Renal cortical epithelial cell (primary cell): Measurements from ENCODE around the gene TMEM132D. TPM values are rescaled to one million over a fixed set of nuclear protein-coding genes. Genes with fewer than 3 reads are reported as not detected.

ENCODE experiments used
- DNase-seq: peaks from one replicate; pipeline ENCODE4 v3.0.0-alpha.2; 2011; ENCODE audit warnings: low read depth
- total RNA-seq: library from RNA; depleted of rRNA; stranded (reverse); fragments of >200 nt; gene quantifications from 2 replicates; pipeline ENCODE4 v1.2.3, GENCODE V29; 2014

Gene TMEM132D
- total RNA-seq, 1 donor from 2014 or later, result 0.05 TPM

- no peak for DNase-seq
Measured at GRCh38 chr12:129440278-129440677, 463.5 kb downstream of the TMEM132D start.

GRCh38 chr12:129434790-129435189, 469.0 kb downstream of the TMEM132D start:
- no peak for DNase-seq

- DNase-seq, result no peak
Measured at GRCh38 chr12:129428240-129428936, 475.4 kb downstream of the TMEM132D start.

DNA sequence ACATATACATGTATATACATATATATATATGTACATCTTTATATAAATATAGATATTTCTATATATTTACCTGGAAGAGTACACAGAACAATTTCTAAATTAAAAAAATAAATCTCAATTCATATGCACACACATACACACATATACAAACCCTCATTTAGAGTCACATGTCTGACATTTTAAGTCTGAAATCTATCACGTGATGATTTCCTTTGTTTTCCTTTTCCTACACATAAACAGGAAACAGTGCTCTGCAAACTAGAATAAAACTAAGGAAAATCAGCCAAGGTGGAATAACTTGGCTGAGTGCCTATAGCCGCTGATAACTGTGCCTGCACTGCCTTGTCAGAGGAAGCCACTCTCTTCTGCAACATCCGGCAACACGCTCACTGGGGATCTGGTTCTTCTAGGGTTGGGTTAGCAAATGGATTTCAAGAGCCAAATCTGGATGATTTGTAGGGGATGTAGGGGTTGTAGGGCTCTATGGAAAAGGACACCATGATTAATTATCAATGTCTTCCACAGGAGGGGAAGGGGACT, 480.7 kb downstream of the TMEM132D start:
- DNase-seq, result no peak

DNA sequence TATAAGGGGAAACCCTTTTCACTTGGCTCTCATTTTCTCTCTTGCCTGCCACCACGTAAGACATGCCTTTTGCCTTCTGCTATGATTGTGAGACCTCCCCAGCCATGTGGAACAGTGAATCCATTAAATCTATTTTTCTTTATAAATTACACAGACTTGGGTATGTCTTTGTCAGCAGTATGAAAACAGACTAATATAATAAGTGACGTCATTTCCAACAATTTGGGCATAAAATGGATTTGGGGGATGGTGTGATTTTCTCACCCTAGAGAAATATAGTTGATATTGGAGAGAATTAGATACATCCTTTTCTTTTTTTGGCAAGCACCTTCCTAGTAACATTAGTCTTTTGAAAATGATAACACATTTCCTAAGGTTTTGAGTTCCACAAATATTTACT, 490.5 kb downstream of the TMEM132D start:
- DNase-seq, result no peak

- DNase-seq, result no peak
Measured at GRCh38 chr12:129409281-129409680, 494.5 kb downstream of the TMEM132D start.

DNA sequence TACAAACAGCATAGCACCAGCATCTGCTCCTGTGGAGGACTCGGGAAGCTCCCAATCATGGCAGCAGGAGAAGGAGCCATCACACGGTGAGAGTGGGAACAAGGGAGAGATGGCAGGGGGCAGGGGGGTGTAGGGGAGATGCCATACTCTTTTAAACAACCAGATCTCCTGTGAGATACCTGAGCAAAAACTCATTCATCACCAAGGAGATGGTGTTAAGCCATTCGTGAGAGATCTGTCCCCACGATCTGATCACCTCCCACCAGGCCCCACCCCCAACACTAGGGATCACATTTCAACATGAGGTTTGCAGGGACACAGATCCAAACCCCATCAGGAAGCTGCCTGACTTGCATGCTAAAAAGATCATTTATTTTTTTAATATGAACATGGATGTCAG, 499.3 kb downstream of the TMEM132D start:
- DNase-seq, result no peak

GRCh38 chr12:129401572-129401971, 502.3 kb downstream of the TMEM132D start:
- DNase-seq, result no peak

- DNase-seq, result no peak
Measured at GRCh38 chr12:129394177-129394825, 509.5 kb downstream of the TMEM132D start.

GRCh38 chr12:129393357-129393937, 510.4 kb downstream of the TMEM132D start:
- no peak for DNase-seq

- no peak for DNase-seq
Measured at GRCh38 chr12:129385637-129385990, 518.2 kb downstream of the TMEM132D start.

- no peak for DNase-seq
Measured at GRCh38 chr12:129383956-129384355, 519.9 kb downstream of the TMEM132D start.

DNA sequence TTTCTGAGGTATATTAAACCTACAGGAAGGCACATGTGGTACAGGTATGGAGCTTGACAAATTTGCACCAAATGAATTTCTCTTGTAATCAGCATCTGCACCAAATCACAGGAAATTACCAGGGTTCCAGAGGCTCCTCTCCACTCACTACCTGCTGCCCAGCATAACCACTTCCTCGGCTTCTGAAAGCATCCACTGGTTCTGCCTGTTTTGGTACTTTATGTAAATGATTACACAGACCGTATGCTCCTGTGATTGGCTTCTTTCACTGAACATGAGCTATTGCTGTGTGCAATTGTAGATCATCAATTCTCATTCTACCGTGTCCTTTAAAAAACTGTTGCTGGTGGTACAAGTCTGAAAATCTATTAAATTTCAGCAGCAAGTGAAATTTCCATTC, 522.1 kb downstream of the TMEM132D start:
- no peak for DNase-seq

DNA sequence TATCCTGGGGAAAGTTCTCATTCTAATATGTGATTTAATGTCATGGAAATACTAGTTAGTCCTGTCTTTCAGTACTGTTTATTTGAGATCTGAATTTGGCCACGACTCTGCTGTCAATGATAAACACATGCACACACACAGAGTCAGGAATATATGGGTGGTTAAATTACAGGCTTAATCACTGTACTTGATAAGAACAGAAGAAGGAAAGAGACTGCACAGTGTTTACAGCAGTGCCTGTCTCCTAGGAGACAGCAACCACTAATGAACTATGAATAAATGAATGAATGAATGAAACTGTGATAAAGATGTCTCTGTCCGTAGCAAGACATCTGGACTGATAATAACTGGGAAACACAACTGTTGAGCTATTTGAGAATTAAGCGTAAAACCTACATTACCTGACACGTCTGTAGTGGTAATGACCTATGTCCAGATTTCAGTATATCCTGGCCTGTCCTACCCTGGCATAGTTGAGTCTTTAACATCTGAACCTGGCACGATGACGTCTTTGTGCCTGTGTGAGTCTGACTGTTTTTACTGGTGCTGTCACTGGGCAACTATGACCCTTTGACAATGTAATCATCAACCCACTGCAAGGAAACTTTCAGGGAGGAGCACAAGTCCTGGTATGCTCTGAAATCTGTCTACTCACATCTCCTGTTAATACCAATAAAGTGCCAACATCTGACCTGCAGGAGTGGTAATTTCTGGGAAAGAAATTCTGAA, 524.6 kb downstream of the TMEM132D start:
- no peak for DNase-seq

DNA sequence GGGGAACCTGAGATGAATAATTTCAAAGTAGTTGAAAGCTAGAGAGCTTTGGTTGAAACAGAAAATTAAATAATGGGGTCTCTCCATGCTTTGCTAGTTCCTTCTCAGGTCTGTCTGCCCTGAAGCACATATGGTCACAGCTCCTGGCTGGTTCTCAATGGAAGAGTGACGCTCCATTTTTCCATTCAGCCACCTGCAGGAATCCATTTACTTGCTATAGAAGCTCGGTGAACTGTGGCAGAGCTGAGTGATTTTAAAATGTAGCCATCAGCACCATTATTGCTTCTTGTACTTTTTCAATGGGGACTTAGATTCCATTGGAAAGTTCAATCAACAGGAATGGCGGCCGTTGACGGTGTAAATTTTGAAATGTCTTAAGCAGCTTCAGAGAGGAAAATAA, 525.3 kb downstream of the TMEM132D start:
- no peak for DNase-seq

DNA sequence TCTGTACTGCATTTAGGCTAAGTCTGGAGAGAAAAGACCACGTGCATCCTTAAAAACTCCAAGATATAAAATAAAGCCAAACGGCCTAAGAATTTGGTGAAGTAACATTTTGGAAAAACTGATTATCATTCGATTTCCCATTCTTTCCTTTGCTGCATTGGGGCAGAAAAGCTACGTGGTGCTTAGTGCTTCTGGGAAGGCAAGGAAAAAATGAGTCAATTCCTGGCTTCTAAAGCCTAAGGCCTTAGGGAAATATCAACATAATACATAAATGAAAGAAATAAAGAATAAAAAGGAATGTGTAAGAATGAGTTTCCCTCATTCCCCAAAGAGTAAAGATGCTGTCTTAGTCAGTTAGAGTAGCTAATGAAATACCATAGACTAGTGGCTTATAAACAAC, 530.1 kb downstream of the TMEM132D start:
- no peak for DNase-seq

DNA sequence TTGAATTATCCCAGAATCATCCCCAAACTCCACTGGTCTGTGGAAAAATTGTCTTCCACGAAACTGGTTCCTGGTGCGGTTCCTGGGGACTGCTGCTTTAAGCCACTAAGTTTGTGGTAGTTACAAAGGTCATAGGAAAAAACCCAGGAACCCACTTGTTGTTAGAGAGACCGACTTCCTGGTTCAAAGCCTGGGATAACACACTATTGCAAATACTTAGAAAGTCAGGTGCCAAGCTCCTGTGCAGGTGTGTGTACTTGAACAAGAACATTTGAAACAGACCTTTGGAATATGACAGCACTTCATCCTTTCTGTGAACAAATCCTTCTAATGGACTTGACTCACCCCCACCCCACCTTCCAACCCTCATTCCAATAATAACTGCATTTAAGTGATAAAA, 530.9 kb downstream of the TMEM132D start:
- DNase-seq, result no peak

- DNase-seq, result no peak
Measured at GRCh38 chr12:129372348-129372747, 531.5 kb downstream of the TMEM132D start.

- DNase-seq, result no peak
Measured at GRCh38 chr12:129371268-129371667, 532.6 kb downstream of the TMEM132D start.

DNA sequence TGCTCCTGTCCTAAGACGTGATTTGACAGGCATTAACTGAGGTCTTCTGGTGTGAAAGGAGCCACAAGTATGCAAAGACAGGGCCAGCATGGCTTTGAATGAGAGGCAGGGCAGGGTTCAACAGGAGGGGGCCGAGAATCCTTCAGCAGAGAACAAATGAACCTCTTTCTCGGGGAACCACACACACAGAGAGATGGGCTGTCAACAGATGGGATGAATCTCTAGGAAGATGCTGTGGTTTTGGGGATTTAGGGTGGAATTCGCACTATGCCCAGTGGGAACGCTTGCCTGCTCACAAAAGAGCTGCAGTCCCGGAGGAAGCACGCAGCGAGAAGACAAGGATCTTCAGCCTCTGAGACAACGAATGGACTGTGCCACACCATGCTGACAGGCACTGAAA, 537.2 kb downstream of the TMEM132D start:
- no peak for DNase-seq

- no peak for DNase-seq
Measured at GRCh38 chr12:129363041-129363440, 540.8 kb downstream of the TMEM132D start.

GRCh38 chr12:129357233-129357632, 546.6 kb downstream of the TMEM132D start:
- DNase-seq, result no peak
